ENCODE measurements around the gene WIPF2. TPM values are rescaled to one million over a fixed set of nuclear protein-coding genes. Genes with fewer than 3 reads are reported as not detected.

Gene WIPF2
- total RNA-seq, 1 experiment from 2014 or later = 37.2 TPM

GRCh38 chr17:40178021-40178601, 41.0 kb upstream of the WIPF2 start:
- H3K4me3 ChIP-seq = peak overlapping the region; percentile 81; the same call in 1 of the 2 replicates

DNA sequence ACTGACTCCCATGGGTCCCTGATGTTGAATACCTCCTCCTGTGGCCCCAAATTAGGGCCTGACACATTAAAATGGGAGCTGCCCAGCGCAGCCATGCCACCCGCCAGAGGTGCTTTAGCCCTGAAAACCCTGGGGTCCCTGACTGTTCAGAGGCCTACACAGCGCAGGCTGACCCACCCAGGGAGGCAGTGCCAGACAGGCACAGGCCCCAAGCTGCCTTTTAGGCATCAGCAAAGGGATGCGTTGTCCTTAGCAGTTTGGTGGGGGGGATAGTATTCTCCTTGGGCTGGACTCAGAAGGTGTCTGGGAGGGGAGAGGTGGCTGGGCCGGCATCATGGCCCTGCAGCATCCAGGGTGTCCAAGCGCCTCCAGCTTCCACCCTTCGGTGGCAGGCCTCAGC, 40.4 kb upstream of the WIPF2 start:
- ChIA-PET POLR2A (ENCODE audit: unreplicated experiment) (no interaction called here), CTCF (interaction anchor here (0.6 kb wide), 1 partner anchor 27 kb away, joined by 8 read pairs; no protein-coding TSS in a partner anchor)
- no TSS peak for BruUV-seq (replicated peaks)
- Histone ChIP-seq H4K20me1 (ENCODE audit: insufficient read depth) (no peaks in the 10 kb centered on the region), H3K4me1 (replicated peaks; ENCODE audit: insufficient read depth) (peaks cover 62% of the 10 kb centered on the region), H3K4me3 (no peak overlapping the region), H3K36me3 (ENCODE audit: low read depth) (no peaks in the 10 kb centered on the region), H3F3A (ENCODE audit: insufficient read depth, low read depth) (peaks cover 57% of the 10 kb centered on the region), H3K9me2 (ENCODE audit: insufficient read depth) (no peaks in the 10 kb centered on the region), H3K27ac (no peak overlapping the region), H2AFZ (no peak overlapping the region), H3K4me2 (peak overlapping the region; percentile 97), H3K9me3 (ENCODE audit: insufficient read depth, low read depth) (no peaks in the 10 kb centered on the region), H3K79me2 (ENCODE audit: low read depth) (0 out of 2 replicates have a peak, but pooled peaks cover 4% of the 10 kb centered on the region), H3K27me3 (ENCODE audit: insufficient read depth, low read depth) (no peaks in the 10 kb centered on the region)
- no peak for DNase-seq
- TF ChIP-seq EZH2 (IDR thresholded peaks at IDR 0.05; ENCODE audit: low read depth) = no peak
- TF ChIP-seq, protein P1, sequence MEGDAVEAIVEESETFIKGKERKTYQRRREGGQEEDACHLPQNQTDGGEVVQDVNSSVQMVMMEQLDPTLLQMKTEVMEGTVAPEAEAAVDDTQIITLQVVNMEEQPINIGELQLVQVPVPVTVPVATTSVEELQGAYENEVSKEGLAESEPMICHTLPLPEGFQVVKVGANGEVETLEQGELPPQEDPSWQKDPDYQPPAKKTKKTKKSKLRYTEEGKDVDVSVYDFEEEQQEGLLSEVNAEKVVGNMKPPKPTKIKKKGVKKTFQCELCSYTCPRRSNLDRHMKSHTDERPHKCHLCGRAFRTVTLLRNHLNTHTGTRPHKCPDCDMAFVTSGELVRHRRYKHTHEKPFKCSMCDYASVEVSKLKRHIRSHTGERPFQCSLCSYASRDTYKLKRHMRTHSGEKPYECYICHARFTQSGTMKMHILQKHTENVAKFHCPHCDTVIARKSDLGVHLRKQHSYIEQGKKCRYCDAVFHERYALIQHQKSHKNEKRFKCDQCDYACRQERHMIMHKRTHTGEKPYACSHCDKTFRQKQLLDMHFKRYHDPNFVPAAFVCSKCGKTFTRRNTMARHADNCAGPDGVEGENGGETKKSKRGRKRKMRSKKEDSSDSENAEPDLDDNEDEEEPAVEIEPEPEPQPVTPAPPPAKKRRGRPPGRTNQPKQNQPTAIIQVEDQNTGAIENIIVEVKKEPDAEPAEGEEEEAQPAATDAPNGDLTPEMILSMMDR (conservative IDR thresholded peaks at IDR 0.05) = no peak
- intact Hi-C loops (cut with micrococcal nuclease; ENCODE audit: unreplicated experiment) = no loop called here

More at GRCh38 chr17:40178021-40178601, 41.0 kb upstream of the WIPF2 start:
- Histone ChIP-seq H3K36me3 (ENCODE audit: low read depth) (no peaks in the 10 kb centered on the region), H3K4me1 (replicated peaks; ENCODE audit: insufficient read depth) (peaks cover 62% of the 10 kb centered on the region), H3K27ac (no peak overlapping the region), H3K9me3 (ENCODE audit: insufficient read depth, low read depth) (no peaks in the 10 kb centered on the region), H3K4me2 (peak overlapping the region; percentile 97), H4K20me1 (ENCODE audit: insufficient read depth) (no peaks in the 10 kb centered on the region), H3F3A (ENCODE audit: insufficient read depth, low read depth) (peaks cover 57% of the 10 kb centered on the region), H3K79me2 (ENCODE audit: low read depth) (0 out of 2 replicates have a peak, but pooled peaks cover 4% of the 10 kb centered on the region), H2AFZ (no peak overlapping the region), H3K9me2 (ENCODE audit: insufficient read depth) (no peaks in the 10 kb centered on the region), H3K27me3 (ENCODE audit: insufficient read depth, low read depth) (no peaks in the 10 kb centered on the region)
- TF ChIP-seq, protein P1 (conservative IDR thresholded peaks at IDR 0.05) = no peak
- no peak for TF ChIP-seq EZH2 (IDR thresholded peaks at IDR 0.05; ENCODE audit: low read depth)
- POLR2A ChIA-PET (ENCODE audit: unreplicated experiment) = interaction anchor here (0.5 kb wide), 1 partner anchor 305 kb away, joined by 11 read pairs; no protein-coding TSS in a partner anchor
- CTCF ChIA-PET = interaction anchor here (0.6 kb wide), 1 partner anchor 65 kb away, joined by 3 read pairs; no protein-coding TSS in a partner anchor
- no peak for DNase-seq
- intact Hi-C loops (cut with micrococcal nuclease; ENCODE audit: unreplicated experiment) = no loop called here
- BruUV-seq (replicated peaks) = no TSS peak

- CTCF ChIA-PET = interaction anchor here (0.5 to 0.6 kb wide), 2 partner anchors 19 to 164 kb away, joined by 3 to 10 read pairs; no protein-coding TSS in a partner anchor
- POLR2A ChIA-PET (ENCODE audit: unreplicated experiment) = interaction anchor here (0.6 to 0.8 kb wide), 2 partner anchors 11 to 135 kb away, joined by 4 to 17 read pairs; no protein-coding TSS in a partner anchor
Measured at GRCh38 chr17:40179923-40180659, 39.0 kb upstream of the WIPF2 start.

More at GRCh38 chr17:40179923-40180659, 39.0 kb upstream of the WIPF2 start:
- Histone ChIP-seq H3K27me3 (ENCODE audit: insufficient read depth, low read depth) (no peaks in the 10 kb centered on the region), H3K36me3 (ENCODE audit: low read depth) (no peaks in the 10 kb centered on the region), H4K20me1 (ENCODE audit: insufficient read depth) (no peaks in the 10 kb centered on the region), H3K4me3 (peak overlapping the region; percentile 11; the same call in 1 of the 2 replicates), H3K79me2 (ENCODE audit: low read depth) (0 out of 2 replicates have a peak, but pooled peaks cover 4% of the 10 kb centered on the region), H3K9me3 (ENCODE audit: insufficient read depth, low read depth) (no peaks in the 10 kb centered on the region), H3K4me1 (replicated peaks; ENCODE audit: insufficient read depth) (peaks cover 62% of the 10 kb centered on the region), H3K27ac (peak overlapping the region; percentile 71), H3F3A (ENCODE audit: insufficient read depth, low read depth) (peaks cover 54% of the 10 kb centered on the region), H3K9me2 (ENCODE audit: insufficient read depth) (no peaks in the 10 kb centered on the region), H3K4me2 (peak overlapping the region; percentile 60), H2AFZ (no peak overlapping the region)
- intact Hi-C loops (cut with micrococcal nuclease; ENCODE audit: unreplicated experiment) = no loop called here
- DNase-seq = peak in 1 of 2 experiments; percentile 80
- TF ChIP-seq, protein P1 (conservative IDR thresholded peaks at IDR 0.05) = no peak
- no peak for TF ChIP-seq EZH2 (IDR thresholded peaks at IDR 0.05; ENCODE audit: low read depth)
- TSS peak; percentile 9 for BruUV-seq (replicated peaks)

All from PC-9 (cell line).